K562 (cell line): ENCODE results near the gene GCDH. TPM values are rescaled to one million over a fixed set of nuclear protein-coding genes. Genes with fewer than 3 reads are reported as not detected.
A peak's percentile ranks its signal among the peaks of the same experiment; 100 is the strongest.

Source experiments
- CXXC5 ChIP-seq: fragments of 250-450 bp; sonication (Bioruptor Pico); IDR thresholded peaks from 2 replicates; pipeline ENCODE4 v1.8.0; 2022; ENCODE audit warnings: inconsistent platforms, mild to moderate bottlenecking, moderate library complexity
- ESRRA ChIP-seq: fragments of 450-650 bp; IDR thresholded peaks from 2 replicates; pipeline ENCODE4 v1.6.1; 2014; ENCODE audit warnings: low read depth, mild to moderate bottlenecking, moderate library complexity, borderline replicate concordance
- ETV5 ChIP-seq: sonication (generic); formaldehyde crosslinking; IDR thresholded peaks from 2 replicates; pipeline ENCODE4 v1.4.0; 2020; ENCODE audit warnings: low read depth, mild to moderate bottlenecking, missing genetic modification reagents
- GABPA ChIP-seq: fragments of 200-800 bp; sonication (Bioruptor generic); conservative IDR thresholded peaks from 2 replicates; pipeline ENCODE4 v1.6.1; 2016; ENCODE audit warnings: low read depth, missing genetic modification characterization, missing compliant biosample characterization
- MYNN ChIP-seq, 2 experiments: sonication (generic); formaldehyde crosslinking in 1 of 2; IDR thresholded peaks; 2 replicates each; pipeline versions ENCODE4 v1.5.0 to v1.6.1; 2016 to 2020; ENCODE audit warnings: antibody characterized with exemption in 1 of 2, missing genetic modification reagents in 1 of 2
- NRF1 ChIP-seq, 2 experiments: fragments of 450-650 bp; IDR thresholded peaks in 1 of 2; conservative IDR thresholded peaks in 1 of 2; 2 replicates each; pipeline ENCODE4 v1.6.1; 2014; ENCODE audit warnings: mild to moderate bottlenecking in 2 of 2
- PYGO2 ChIP-seq: fragments of 450-650 bp; IDR thresholded peaks from 2 replicates; pipeline ENCODE4 v1.6.1; 2016; ENCODE audit warnings: mild to moderate bottlenecking, missing genetic modification characterization, moderate library complexity, missing compliant biosample characterization
- SMC3 ChIP-seq: conservative IDR thresholded peaks from 2 replicates; pipeline ENCODE4 v1.6.1; 2011; ENCODE audit warnings: low read depth, low read length, improper control_type of control experiment; ENCODE audit not compliant: insufficient read depth
- TFAP4 ChIP-seq: sonication (generic); formaldehyde crosslinking; IDR thresholded peaks from 2 replicates; pipeline ENCODE4 v1.8.0; 2022; ENCODE audit warnings: missing genetic modification reagents, mild to moderate bottlenecking, moderate library complexity, borderline replicate concordance
- ZNF561 ChIP-seq: fragments of 450-650 bp; formaldehyde crosslinking; conservative IDR thresholded peaks from 2 replicates; pipeline ENCODE4 v1.4.0; 2020; ENCODE audit warnings: mild to moderate bottlenecking, moderate library complexity
- ZNF668 ChIP-seq: fragments of 250-450 bp; sonication (Bioruptor Pico); IDR thresholded peaks from 2 replicates; pipeline ENCODE4 v1.8.0; 2022; ENCODE audit warnings: mild to moderate bottlenecking, inconsistent platforms
- polyA plus RNA-seq, 8 experiments: library from polyadenylated mRNA; depleted of rRNA in 4 of 8; stranded (reverse) in 5 of 8; unstranded in 3 of 8; fragments of >200 nt; fragmentation: Nextera tagmentation in 2 of 8; fragmentation: Illumina TruSeq in 1 of 8; extraction: Ambion mirVana in 2 of 8; extraction: Trizol in 1 of 8; gene quantifications; 2 replicates each; pipeline versions ENCODE4 v1.2.1 to v1.2.3, GENCODE V29; 2011 to 2014; ENCODE audit warnings: inconsistent platforms in 1 of 8, missing spikeins in 1 of 8
- total RNA-seq, 7 experiments: library from RNA; depleted of rRNA in 6 of 7; stranded (reverse); fragments of >200 nt in 6 of 7; fragmentation: Illumina TruSeq in 2 of 7; extraction: Trizol in 2 of 7; gene quantifications; 2 replicates each; pipeline versions ENCODE4 v1.2.1 to v1.2.3, GENCODE V29; 2011 to 2021; ENCODE audit warnings: low replicate concordance in 1 of 7
- TF ChIP-seq, protein P1 (sequence below): sonication (generic); formaldehyde crosslinking; IDR thresholded peaks from 2 replicates; pipeline ENCODE4 v1.8.0; 2022; ENCODE audit warnings: mild to moderate bottlenecking, missing genetic modification reagents
- TF ChIP-seq, protein P2 (sequence below): sonication (generic); formaldehyde crosslinking; IDR thresholded peaks from 2 replicates; pipeline ENCODE4 v1.8.0; 2022; ENCODE audit warnings: mild to moderate bottlenecking, missing genetic modification reagents, borderline replicate concordance
- TF ChIP-seq, protein P3 (sequence below), 2 experiments: fragments of 450-650 bp; conservative IDR thresholded peaks; 2 replicates each; pipeline ENCODE4 v1.6.1; 2017; ENCODE audit warnings: mild to moderate bottlenecking in 2 of 2, moderate library complexity in 2 of 2
- TF ChIP-seq, protein P4 (sequence below): sonication (generic); formaldehyde crosslinking; IDR thresholded peaks from 2 replicates; pipeline ENCODE4 v1.5.0; 2020; ENCODE audit warnings: missing genetic modification reagents

GCDH gene
- total and polyA plus RNA-seq, 9 of the 15 experiments (the other 6 are each of a cell fraction or from before 2014, with no cell fraction given): 2.9 to 50.8 (median 19.1) TPM

DNA sequence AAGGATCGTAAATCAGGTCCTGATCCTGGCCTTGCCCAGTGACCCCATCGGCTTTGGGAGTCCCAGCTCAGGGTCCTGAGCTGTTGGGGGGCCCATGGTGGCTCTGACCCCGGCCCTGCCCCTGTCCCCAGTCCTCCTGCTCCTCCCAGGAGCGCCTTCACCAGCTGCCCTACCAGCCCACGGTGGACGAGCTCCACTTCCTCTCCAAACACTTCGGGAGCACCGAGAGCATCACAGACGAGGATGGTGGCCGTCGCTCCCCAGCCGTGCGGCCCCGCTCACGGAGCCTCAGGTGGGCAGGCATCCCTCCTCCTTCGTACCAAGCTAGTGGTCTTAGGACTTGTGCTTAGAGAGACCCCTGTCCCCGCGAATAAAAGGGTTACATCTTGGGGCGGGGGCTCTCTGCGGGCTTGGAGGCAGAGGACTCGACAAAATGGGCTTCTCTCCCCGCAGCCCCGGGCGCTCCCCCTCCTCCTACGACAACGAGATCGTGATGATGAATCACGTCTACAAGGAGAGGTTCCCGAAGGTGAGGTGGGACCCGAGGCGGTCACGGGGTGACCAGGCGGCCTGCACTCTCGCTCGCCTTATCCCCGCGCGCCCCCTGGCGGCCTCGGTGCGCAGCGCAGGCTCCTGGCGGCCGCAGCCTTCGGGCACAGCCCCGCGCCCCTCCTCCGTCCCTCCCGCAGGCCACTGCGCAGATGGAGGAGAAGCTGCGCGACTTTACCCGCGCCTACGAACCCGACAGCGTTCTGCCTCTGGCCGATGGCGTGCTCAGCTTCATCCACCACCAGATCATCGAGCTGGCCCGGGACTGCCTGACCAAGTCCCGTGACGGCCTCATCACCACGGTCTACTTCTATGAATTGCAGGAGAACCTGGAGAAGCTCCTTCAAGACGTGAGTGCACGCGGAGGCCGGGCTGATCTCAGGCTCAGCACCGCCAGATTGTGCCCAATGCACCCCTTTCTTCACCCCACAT, 43.5 kb upstream of the GCDH start (continued):
- TF ChIP-seq, protein P1, sequence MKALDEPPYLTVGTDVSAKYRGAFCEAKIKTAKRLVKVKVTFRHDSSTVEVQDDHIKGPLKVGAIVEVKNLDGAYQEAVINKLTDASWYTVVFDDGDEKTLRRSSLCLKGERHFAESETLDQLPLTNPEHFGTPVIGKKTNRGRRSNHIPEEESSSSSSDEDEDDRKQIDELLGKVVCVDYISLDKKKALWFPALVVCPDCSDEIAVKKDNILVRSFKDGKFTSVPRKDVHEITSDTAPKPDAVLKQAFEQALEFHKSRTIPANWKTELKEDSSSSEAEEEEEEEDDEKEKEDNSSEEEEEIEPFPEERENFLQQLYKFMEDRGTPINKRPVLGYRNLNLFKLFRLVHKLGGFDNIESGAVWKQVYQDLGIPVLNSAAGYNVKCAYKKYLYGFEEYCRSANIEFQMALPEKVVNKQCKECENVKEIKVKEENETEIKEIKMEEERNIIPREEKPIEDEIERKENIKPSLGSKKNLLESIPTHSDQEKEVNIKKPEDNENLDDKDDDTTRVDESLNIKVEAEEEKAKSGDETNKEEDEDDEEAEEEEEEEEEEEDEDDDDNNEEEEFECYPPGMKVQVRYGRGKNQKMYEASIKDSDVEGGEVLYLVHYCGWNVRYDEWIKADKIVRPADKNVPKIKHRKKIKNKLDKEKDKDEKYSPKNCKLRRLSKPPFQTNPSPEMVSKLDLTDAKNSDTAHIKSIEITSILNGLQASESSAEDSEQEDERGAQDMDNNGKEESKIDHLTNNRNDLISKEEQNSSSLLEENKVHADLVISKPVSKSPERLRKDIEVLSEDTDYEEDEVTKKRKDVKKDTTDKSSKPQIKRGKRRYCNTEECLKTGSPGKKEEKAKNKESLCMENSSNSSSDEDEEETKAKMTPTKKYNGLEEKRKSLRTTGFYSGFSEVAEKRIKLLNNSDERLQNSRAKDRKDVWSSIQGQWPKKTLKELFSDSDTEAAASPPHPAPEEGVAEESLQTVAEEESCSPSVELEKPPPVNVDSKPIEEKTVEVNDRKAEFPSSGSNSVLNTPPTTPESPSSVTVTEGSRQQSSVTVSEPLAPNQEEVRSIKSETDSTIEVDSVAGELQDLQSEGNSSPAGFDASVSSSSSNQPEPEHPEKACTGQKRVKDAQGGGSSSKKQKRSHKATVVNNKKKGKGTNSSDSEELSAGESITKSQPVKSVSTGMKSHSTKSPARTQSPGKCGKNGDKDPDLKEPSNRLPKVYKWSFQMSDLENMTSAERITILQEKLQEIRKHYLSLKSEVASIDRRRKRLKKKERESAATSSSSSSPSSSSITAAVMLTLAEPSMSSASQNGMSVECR (CRISPR knock-in tag): no peak
- TF ChIP-seq ESRRA (peak; percentile 56; the same call in 1 of the 2 replicates), ZNF561 (CRISPR knock-in tag) (no peak), ZNF668 (CRISPR knock-in tag) (no peak), ETV5 (CRISPR knock-in tag) (no peak), TFAP4 (CRISPR knock-in tag) (peak; percentile 82; the same call in 1 of the 2 replicates), NRF1 (conservative IDR thresholded peaks at IDR 0.05 in 1 of 2, IDR thresholded peaks at IDR 0.05 in 1 of 2) (peak; percentile 82 to 87), MYNN (IDR thresholded peaks at IDR 0.05) (0 out of 2 replicates have a peak, but pooled peaks have one; percentile 31), MYNN (CRISPR knock-in tag; IDR thresholded peaks at IDR 0.05) (no peak), GABPA (tag) (no peak), SMC3 (peak; percentile 91), PYGO2 (tag) (no peak), CXXC5 (CRISPR knock-in tag) (peak; percentile 78)
- TF ChIP-seq, protein P2, sequence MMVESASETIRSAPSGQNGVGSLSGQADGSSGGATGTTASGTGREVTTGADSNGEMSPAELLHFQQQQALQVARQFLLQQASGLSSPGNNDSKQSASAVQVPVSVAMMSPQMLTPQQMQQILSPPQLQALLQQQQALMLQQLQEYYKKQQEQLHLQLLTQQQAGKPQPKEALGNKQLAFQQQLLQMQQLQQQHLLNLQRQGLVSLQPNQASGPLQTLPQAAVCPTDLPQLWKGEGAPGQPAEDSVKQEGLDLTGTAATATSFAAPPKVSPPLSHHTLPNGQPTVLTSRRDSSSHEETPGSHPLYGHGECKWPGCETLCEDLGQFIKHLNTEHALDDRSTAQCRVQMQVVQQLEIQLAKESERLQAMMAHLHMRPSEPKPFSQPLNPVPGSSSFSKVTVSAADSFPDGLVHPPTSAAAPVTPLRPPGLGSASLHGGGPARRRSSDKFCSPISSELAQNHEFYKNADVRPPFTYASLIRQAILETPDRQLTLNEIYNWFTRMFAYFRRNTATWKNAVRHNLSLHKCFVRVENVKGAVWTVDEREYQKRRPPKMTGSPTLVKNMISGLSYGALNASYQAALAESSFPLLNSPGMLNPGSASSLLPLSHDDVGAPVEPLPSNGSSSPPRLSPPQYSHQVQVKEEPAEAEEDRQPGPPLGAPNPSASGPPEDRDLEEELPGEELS (CRISPR knock-in tag): no peak; the same call in 1 of the 2 replicates
- TF ChIP-seq, protein P3, sequence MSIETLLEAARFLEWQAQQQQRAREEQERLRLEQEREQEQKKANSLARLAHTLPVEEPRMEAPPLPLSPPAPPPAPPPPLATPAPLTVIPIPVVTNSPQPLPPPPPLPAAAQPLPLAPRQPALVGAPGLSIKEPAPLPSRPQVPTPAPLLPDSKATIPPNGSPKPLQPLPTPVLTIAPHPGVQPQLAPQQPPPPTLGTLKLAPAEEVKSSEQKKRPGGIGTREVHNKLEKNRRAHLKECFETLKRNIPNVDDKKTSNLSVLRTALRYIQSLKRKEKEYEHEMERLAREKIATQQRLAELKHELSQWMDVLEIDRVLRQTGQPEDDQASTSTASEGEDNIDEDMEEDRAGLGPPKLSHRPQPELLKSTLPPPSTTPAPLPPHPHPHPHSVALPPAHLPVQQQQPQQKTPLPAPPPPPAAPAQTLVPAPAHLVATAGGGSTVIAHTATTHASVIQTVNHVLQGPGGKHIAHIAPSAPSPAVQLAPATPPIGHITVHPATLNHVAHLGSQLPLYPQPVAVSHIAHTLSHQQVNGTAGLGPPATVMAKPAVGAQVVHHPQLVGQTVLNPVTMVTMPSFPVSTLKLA (conservative IDR thresholded peaks at IDR 0.05): peak in 1 of 2 experiments; percentile 64; a peak in 2 of 4 replicates
- TF ChIP-seq, protein P4, sequence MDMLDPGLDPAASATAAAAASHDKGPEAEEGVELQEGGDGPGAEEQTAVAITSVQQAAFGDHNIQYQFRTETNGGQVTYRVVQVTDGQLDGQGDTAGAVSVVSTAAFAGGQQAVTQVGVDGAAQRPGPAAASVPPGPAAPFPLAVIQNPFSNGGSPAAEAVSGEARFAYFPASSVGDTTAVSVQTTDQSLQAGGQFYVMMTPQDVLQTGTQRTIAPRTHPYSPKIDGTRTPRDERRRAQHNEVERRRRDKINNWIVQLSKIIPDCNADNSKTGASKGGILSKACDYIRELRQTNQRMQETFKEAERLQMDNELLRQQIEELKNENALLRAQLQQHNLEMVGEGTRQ (CRISPR knock-in tag): peak; percentile 59; the same call in 1 of the 2 replicates
